Calu3 (cell line): ENCODE results near the gene SLC39A11. TPM values are rescaled to one million over a fixed set of nuclear protein-coding genes. Genes with fewer than 3 reads are reported as not detected.

Experiments used
- BruUV-seq: library from RNA; stranded (reverse); fragments of 400-500 nt; replicated peaks from 2 replicates; lab custom pipeline; 2021; lab: Mats Ljungman, UMichigan
- CTCF ChIA-PET: fragments of 300-600 bp; sonication (Branson Sonifier 250); formaldehyde crosslinking; loops from one replicate; lab custom pipeline; 2022; ENCODE audit warnings: antibody characterized with exemption; lab: Charles Lee
- DNase-seq: peaks from one replicate; pipeline ENCODE4 v3.0.0; 2022
- H3K27ac Mint-ChIP-seq: one replicate; pipeline ENCODE4 v1.8.0; 2022; ENCODE audit warnings: mixed read lengths; ENCODE audit not compliant: unreplicated experiment
- H3K27me3 Mint-ChIP-seq: one replicate; pipeline ENCODE4 v1.8.0; 2022; ENCODE audit warnings: mixed read lengths; ENCODE audit not compliant: unreplicated experiment
- H3K36me3 Mint-ChIP-seq: one replicate; pipeline ENCODE4 v1.8.0; 2022; ENCODE audit warnings: mild to moderate bottlenecking, moderate library complexity, mixed read lengths; ENCODE audit not compliant: insufficient read depth, unreplicated experiment
- H3K4me1 Mint-ChIP-seq: one replicate; pipeline ENCODE4 v1.8.0; 2022; ENCODE audit warnings: mild to moderate bottlenecking, low read depth, mixed read lengths; ENCODE audit not compliant: unreplicated experiment
- H3K4me3 Mint-ChIP-seq: one replicate; pipeline ENCODE4 v1.8.0; 2022; ENCODE audit warnings: mild to moderate bottlenecking, low read depth, moderate library complexity, mixed read lengths; ENCODE audit not compliant: unreplicated experiment
- H3K9me3 Mint-ChIP-seq: one replicate; pipeline ENCODE4 v1.8.0; 2022; ENCODE audit warnings: low read depth, mixed read lengths; ENCODE audit not compliant: unreplicated experiment
- intact Hi-C: fragments of 100-400 bp; cut with micrococcal nuclease; formaldehyde crosslinking; loops from one replicate; pipeline ENCODE4 v1.10.0; 2022; ENCODE audit not compliant: unreplicated experiment
- total RNA-seq: library from RNA; stranded (reverse); gene quantifications from 2 replicates; pipeline ENCODE4 v1.2.3, GENCODE V29; 2022
- TF ChIP-seq, protein P1 (sequence below): fragments of 200-600 bp; IDR thresholded peaks from one replicate; pipeline ENCODE4 v1.8.0; 2022; ENCODE audit warnings: antibody characterized with exemption; ENCODE audit not compliant: unreplicated experiment

The SLC39A11 gene
- total RNA-seq, 1 experiment from 2014 or later: 60.3 TPM

DNA sequence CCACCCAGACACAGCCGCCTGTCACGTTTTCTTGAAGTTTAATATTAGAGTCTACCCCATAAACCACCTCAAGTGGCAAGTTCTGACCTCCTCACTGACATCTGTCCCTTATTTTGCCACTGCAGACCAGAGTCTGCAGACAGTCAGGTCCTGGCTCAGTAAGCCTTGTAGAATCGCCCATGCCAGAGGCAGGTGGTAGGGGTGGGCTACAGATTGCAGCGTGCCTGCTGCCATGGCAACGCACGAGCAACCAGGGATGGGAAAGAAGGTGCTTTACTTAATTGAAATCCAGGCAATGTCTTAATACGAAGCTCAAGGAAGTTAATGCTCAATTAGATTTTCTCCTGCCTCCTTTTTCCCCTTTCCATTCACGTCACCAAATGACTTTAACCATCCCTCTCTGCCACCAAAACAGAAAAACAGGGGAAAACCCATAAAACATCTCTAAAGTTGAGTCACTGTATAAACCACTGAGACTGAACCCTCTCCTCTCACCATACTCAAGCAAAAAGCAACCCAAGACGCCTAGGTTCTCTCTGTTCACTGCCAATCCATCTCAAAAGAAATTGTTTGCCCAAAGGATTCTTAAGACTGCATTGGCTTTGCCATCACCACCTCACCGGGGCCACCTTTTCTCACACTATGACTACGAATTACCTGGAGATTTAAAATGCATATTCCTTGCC is 228.8 kb downstream of the SLC39A11 start:
- CTCF ChIA-PET: no interaction called here
- no peaks in the 10 kb centered on the region for H3K27me3 Mint-ChIP-seq
- no peaks in the 10 kb centered on the region for H3K9me3 Mint-ChIP-seq
- no peaks in the 10 kb centered on the region for H3K36me3 Mint-ChIP-seq
- DNase-seq: no peak
- H3K4me1 Mint-ChIP-seq: no peaks in the 10 kb centered on the region
- no peak overlapping the region for H3K4me3 Mint-ChIP-seq
- TF ChIP-seq, protein P1, sequence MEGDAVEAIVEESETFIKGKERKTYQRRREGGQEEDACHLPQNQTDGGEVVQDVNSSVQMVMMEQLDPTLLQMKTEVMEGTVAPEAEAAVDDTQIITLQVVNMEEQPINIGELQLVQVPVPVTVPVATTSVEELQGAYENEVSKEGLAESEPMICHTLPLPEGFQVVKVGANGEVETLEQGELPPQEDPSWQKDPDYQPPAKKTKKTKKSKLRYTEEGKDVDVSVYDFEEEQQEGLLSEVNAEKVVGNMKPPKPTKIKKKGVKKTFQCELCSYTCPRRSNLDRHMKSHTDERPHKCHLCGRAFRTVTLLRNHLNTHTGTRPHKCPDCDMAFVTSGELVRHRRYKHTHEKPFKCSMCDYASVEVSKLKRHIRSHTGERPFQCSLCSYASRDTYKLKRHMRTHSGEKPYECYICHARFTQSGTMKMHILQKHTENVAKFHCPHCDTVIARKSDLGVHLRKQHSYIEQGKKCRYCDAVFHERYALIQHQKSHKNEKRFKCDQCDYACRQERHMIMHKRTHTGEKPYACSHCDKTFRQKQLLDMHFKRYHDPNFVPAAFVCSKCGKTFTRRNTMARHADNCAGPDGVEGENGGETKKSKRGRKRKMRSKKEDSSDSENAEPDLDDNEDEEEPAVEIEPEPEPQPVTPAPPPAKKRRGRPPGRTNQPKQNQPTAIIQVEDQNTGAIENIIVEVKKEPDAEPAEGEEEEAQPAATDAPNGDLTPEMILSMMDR: no peak
- BruUV-seq: no TSS peak
- no peak overlapping the region for H3K27ac Mint-ChIP-seq
- intact Hi-C loops: no loop called here

DNA sequence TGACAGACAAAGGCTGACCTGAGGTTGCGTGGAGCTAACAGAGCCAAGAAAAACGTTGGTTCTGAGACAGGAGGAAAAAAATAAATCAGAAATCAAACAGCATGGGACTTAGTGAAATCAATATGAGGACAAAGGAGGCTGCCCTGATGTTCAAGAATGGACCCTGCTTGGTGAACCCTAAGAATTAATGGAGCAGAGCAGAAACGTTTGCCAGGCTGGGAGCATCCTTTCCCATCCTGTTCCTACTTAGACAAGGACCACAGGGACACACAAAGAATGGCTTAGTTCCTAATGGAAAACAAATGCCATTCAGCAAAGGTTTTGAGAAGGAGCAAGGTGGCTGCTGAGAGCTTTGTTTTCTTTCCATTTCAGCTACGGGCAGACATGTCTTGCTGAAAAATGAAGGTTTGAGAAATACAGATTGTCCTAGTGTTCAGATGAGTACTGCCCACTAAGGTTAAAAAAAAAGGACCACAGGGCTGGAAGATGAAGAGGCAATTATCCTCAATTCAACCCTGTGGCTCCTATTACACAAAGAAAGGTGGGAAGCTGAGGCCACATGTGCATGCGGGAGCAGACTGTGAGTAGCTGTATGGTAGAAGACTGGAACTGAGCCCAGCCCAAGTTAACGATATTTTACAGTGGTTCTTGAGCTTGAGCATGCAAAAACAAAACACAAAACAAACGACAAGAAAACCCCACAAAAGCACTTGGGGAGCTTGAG is 230.1 kb downstream of the SLC39A11 start:
- no peaks in the 10 kb centered on the region for H3K36me3 Mint-ChIP-seq
- no peaks in the 10 kb centered on the region for H3K4me1 Mint-ChIP-seq
- no peaks in the 10 kb centered on the region for H3K27me3 Mint-ChIP-seq
- CTCF ChIA-PET: no interaction called here
- H3K27ac Mint-ChIP-seq: no peak overlapping the region
- intact Hi-C loops: no loop called here
- no TSS peak for BruUV-seq
- H3K9me3 Mint-ChIP-seq: peaks cover 2% of the 10 kb centered on the region
- no peak overlapping the region for H3K4me3 Mint-ChIP-seq
- TF ChIP-seq, protein P1: no peak
- DNase-seq: no peak

DNA sequence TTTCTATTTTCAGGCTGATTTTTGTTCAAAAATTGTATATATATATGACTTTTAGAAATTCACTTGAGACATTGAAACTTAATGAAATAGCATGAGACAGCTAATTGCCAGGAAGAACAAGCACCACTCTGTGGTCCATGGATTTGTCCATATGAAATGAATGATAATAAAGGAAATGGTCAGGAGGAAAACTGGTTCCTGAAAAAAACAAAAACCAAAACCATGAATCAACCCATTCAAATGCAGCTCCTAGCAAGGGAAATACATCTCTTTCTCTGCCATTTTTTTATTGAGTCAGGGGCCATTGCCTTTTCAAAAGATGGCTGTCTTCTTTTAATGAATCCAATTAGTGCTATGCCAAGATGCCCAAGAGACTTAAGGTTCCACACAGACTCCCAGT is 230.7 kb downstream of the SLC39A11 start:
- Mint-ChIP-seq H3K36me3 (no peaks in the 10 kb centered on the region), H3K27ac (no peak overlapping the region), H3K27me3 (no peaks in the 10 kb centered on the region), H3K4me1 (no peaks in the 10 kb centered on the region), H3K9me3 (peaks cover 2% of the 10 kb centered on the region), H3K4me3 (no peak overlapping the region)
- no peak for DNase-seq
- TF ChIP-seq, protein P1: no peak
- intact Hi-C loops: no loop called here
- CTCF ChIA-PET: no interaction called here
- no TSS peak for BruUV-seq

DNA sequence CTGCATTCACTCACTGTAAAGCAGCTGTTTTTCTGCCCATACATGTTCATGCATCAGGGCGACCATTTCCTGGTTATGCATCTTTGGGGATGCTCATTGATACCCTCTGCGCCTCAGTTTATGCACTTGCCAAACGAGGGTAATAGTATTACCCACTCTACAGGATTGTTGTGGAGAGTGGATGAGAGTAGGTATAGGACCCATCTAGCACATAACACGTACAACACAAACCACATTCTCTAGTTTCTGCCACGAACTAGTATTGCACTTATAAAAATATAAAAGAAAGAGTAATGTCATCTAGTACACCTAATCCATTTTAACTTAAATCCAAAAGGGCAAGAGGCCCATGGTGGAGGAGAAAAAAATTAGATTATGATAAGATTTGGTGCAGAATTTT is 231.7 kb downstream of the SLC39A11 start:
- Mint-ChIP-seq H3K27me3 (no peaks in the 10 kb centered on the region), H3K9me3 (peaks cover 2% of the 10 kb centered on the region), H3K4me1 (no peaks in the 10 kb centered on the region), H3K4me3 (no peak overlapping the region), H3K36me3 (no peaks in the 10 kb centered on the region), H3K27ac (no peak overlapping the region)
- DNase-seq: no peak
- intact Hi-C loops: no loop called here
- TF ChIP-seq, protein P1: no peak
- no TSS peak for BruUV-seq
- CTCF ChIA-PET: no interaction called here
